Measurements from ENCODE around the gene PLA2G6.

The PLA2G6 gene

GRCh38 chr22:38132136-38132535 is 49.5 kb downstream of the PLA2G6 start:
- in situ Hi-C loops (cut with MboI; ENCODE audit: low pct_unique_long_range_greater_than_20kb, low sequenced_read_pairs, unreplicated experiment), result no loop called here
- TF ChIP-seq CTCF (IDR thresholded peaks at IDR 0.05; ENCODE audit: extremely low read depth, insufficient read depth, missing control alignments), result no peak
- DNase-seq (ENCODE audit: low spot score), result no peak

GRCh38 chr22:38131399-38131798 is 50.2 kb downstream of the PLA2G6 start:
- DNase-seq (ENCODE audit: low spot score), result no peak
- TF ChIP-seq CTCF (IDR thresholded peaks at IDR 0.05; ENCODE audit: extremely low read depth, insufficient read depth, missing control alignments), result no peak

GRCh38 chr22:38129856-38130255 is 51.8 kb downstream of the PLA2G6 start:
- DNase-seq (ENCODE audit: low spot score), result no peak
- in situ Hi-C loops (cut with MboI; ENCODE audit: low pct_unique_long_range_greater_than_20kb, low sequenced_read_pairs, unreplicated experiment), result no loop called here
- TF ChIP-seq CTCF (IDR thresholded peaks at IDR 0.05; ENCODE audit: extremely low read depth, insufficient read depth, missing control alignments), result no peak

More at GRCh38 chr22:38131399-38131798, 50.2 kb downstream of the PLA2G6 start:
- in situ Hi-C loops (cut with MboI; ENCODE audit: low pct_unique_long_range_greater_than_20kb, low sequenced_read_pairs, unreplicated experiment), result no loop called here

- in situ Hi-C loops (cut with MboI; ENCODE audit: low pct_unique_long_range_greater_than_20kb, low sequenced_read_pairs, unreplicated experiment), result no loop called here
- no peak for TF ChIP-seq CTCF (IDR thresholded peaks at IDR 0.05; ENCODE audit: extremely low read depth, insufficient read depth, missing control alignments)
- no peak for DNase-seq (ENCODE audit: low spot score)
These were observed 52.6 kb downstream of the PLA2G6 start for GRCh38 chr22:38129021-38129420.

GRCh38 chr22:38127869-38128268 is 53.8 kb downstream of the PLA2G6 start:
- in situ Hi-C loops (cut with MboI; ENCODE audit: low pct_unique_long_range_greater_than_20kb, low sequenced_read_pairs, unreplicated experiment), result no loop called here
- TF ChIP-seq CTCF (IDR thresholded peaks at IDR 0.05; ENCODE audit: extremely low read depth, insufficient read depth, missing control alignments), result no peak
- no peak for DNase-seq (ENCODE audit: low spot score)

GRCh38 chr22:38126928-38127668 is 54.5 kb downstream of the PLA2G6 start:
- in situ Hi-C loops (cut with MboI; ENCODE audit: low pct_unique_long_range_greater_than_20kb, low sequenced_read_pairs, unreplicated experiment), result no loop called here
- TF ChIP-seq CTCF (IDR thresholded peaks at IDR 0.05; ENCODE audit: extremely low read depth, insufficient read depth, missing control alignments), result no peak
- no peak for DNase-seq (ENCODE audit: low spot score)
